ENCODE data around the gene EYS. TPM values are rescaled to one million over a fixed set of nuclear protein-coding genes. Genes with fewer than 3 reads are reported as not detected.

The EYS gene
- total RNA-seq, 1 experiment from 2014 or later, result not detected

DNA sequence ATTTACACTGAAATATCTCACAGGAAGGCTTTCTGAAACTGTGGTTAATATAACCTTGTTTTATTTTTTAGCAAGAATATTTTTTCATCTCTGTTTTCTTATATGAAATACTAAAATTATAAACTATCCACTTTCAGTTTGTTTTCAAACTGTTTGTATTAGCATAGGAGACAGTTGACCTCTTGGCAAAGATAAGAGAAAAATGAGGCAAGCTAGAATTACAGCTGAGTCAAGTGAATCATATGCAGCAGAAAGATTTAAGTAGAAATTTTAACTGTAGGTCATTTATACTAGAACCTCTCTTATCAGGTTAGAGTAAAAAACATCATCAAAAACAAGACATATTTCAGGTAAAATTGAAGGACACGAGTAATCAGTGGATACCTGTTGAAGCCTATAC lies 1278.8 kb downstream of the EYS start:
- H3K27ac Mint-ChIP-seq (ENCODE audit: unreplicated experiment), result no peak overlapping the region
- Histone ChIP-seq H3K4me3 (ENCODE audit: low read depth, low read length) (no peak overlapping the region), H3K27me3 (replicated peaks; ENCODE audit: control insufficient read depth, insufficient read depth, low read length) (no peaks in the 10 kb centered on the region), H3K4me1 (no peaks in the 10 kb centered on the region), H3K36me3 (ENCODE audit: control insufficient read depth, insufficient read depth, low read length) (no peaks in the 10 kb centered on the region), H3K9me3 (no peaks in the 10 kb centered on the region)
- no peaks in the 10 kb centered on the region for H3K9me3 Mint-ChIP-seq (ENCODE audit: unreplicated experiment)
- ChIA-PET CTCF (no interaction called here), POLR2A (no interaction called here)
- BruUV-seq (replicated peaks), result no TSS peak
- TF ChIP-seq, protein P1, sequence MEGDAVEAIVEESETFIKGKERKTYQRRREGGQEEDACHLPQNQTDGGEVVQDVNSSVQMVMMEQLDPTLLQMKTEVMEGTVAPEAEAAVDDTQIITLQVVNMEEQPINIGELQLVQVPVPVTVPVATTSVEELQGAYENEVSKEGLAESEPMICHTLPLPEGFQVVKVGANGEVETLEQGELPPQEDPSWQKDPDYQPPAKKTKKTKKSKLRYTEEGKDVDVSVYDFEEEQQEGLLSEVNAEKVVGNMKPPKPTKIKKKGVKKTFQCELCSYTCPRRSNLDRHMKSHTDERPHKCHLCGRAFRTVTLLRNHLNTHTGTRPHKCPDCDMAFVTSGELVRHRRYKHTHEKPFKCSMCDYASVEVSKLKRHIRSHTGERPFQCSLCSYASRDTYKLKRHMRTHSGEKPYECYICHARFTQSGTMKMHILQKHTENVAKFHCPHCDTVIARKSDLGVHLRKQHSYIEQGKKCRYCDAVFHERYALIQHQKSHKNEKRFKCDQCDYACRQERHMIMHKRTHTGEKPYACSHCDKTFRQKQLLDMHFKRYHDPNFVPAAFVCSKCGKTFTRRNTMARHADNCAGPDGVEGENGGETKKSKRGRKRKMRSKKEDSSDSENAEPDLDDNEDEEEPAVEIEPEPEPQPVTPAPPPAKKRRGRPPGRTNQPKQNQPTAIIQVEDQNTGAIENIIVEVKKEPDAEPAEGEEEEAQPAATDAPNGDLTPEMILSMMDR (IDR thresholded peaks at IDR 0.05; ENCODE audit: insufficient read depth in 1 of 2, low read depth in 1 of 2, low read length in 1 of 2, severe bottlenecking in 1 of 2, unreplicated experiment in 1 of 2), result no peak
- H3K4me1 Mint-ChIP-seq (ENCODE audit: low read depth, unreplicated experiment), result no peaks in the 10 kb centered on the region
- H3K27me3 Mint-ChIP-seq (ENCODE audit: insufficient read depth, unreplicated experiment), result peaks cover 6% of the 10 kb centered on the region
- no peak overlapping the region for H3K4me3 Mint-ChIP-seq (ENCODE audit: unreplicated experiment)
- intact Hi-C loops (cut with micrococcal nuclease; ENCODE audit: unreplicated experiment), result no loop called here
- DNase-seq, result no peak
- no peaks in the 10 kb centered on the region for H3K36me3 Mint-ChIP-seq (ENCODE audit: insufficient read depth, unreplicated experiment)

DNA sequence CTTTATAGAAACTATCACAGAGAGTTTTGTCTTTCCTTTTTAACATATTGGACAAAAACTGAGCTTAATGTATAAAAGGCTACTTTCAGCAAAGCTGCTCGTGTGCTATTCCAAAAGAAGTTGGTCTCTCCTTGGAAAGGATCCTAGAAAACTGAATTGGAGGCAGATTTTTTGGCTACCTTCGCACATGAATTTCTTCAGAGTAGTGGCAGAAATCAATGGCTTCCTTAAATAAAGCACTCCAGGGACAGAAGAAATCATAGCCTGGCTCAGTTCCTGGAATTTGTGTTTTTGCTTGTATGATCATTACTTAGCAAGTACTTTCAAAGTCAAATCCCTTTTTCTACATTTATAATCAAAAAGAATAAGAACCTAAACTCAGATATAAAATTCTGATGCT lies 1291.1 kb downstream of the EYS start:
- intact Hi-C loops (cut with micrococcal nuclease; ENCODE audit: unreplicated experiment), result no loop called here
- ChIA-PET POLR2A (no interaction called here), CTCF (no interaction called here)
- Mint-ChIP-seq H3K36me3 (ENCODE audit: insufficient read depth, unreplicated experiment) (no peaks in the 10 kb centered on the region), H3K27me3 (ENCODE audit: insufficient read depth, unreplicated experiment) (no peaks in the 10 kb centered on the region), H3K27ac (ENCODE audit: unreplicated experiment) (no peak overlapping the region), H3K4me3 (ENCODE audit: unreplicated experiment) (no peak overlapping the region), H3K4me1 (ENCODE audit: low read depth, unreplicated experiment) (no peaks in the 10 kb centered on the region), H3K9me3 (ENCODE audit: unreplicated experiment) (peaks cover 7% of the 10 kb centered on the region)
- no peak for DNase-seq
- H3K4me1 ChIP-seq, result no peaks in the 10 kb centered on the region
- no peaks in the 10 kb centered on the region for H3K9me3 ChIP-seq
- no peaks in the 10 kb centered on the region for H3K36me3 ChIP-seq (ENCODE audit: control insufficient read depth, insufficient read depth, low read length)
- TF ChIP-seq, protein P1 (IDR thresholded peaks at IDR 0.05; ENCODE audit: insufficient read depth in 1 of 2, low read depth in 1 of 2, low read length in 1 of 2, severe bottlenecking in 1 of 2, unreplicated experiment in 1 of 2), result no peak
- no TSS peak for BruUV-seq (replicated peaks)
- H3K27me3 ChIP-seq (replicated peaks; ENCODE audit: control insufficient read depth, insufficient read depth, low read length), result no peaks in the 10 kb centered on the region
- no peak overlapping the region for H3K4me3 ChIP-seq (ENCODE audit: low read depth, low read length)

DNA sequence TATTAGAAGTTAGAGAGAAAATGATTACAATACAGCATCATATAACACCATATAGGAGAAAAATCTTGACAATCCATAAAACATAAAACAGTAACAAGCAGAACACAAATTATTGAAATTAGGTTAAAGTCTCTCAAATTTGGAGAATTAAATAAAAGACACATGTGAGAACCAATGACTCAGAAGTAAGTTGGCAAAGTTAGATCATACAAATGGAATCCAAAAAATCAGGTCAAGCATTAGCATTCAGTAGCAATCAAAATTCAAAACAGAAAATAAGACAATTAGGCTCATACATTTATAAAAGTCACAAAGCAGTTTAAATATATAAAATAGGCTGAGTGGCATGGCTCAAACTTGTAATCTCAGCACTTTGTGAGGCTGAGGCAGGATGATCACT lies 1295.8 kb downstream of the EYS start:
- no peak overlapping the region for H3K4me3 Mint-ChIP-seq (ENCODE audit: unreplicated experiment)
- H3K27me3 Mint-ChIP-seq (ENCODE audit: insufficient read depth, unreplicated experiment), result no peaks in the 10 kb centered on the region
- no peak overlapping the region for H3K4me3 ChIP-seq (ENCODE audit: low read depth, low read length)
- BruUV-seq (replicated peaks), result no TSS peak
- POLR2A ChIA-PET, result no interaction called here
- CTCF ChIA-PET, result no interaction called here
- intact Hi-C loops (cut with micrococcal nuclease; ENCODE audit: unreplicated experiment), result no loop called here
- H3K27me3 ChIP-seq (replicated peaks; ENCODE audit: control insufficient read depth, insufficient read depth, low read length), result no peaks in the 10 kb centered on the region
- H3K36me3 Mint-ChIP-seq (ENCODE audit: insufficient read depth, unreplicated experiment), result no peaks in the 10 kb centered on the region
- H3K4me1 Mint-ChIP-seq (ENCODE audit: low read depth, unreplicated experiment), result no peaks in the 10 kb centered on the region
- H3K9me3 Mint-ChIP-seq (ENCODE audit: unreplicated experiment), result no peaks in the 10 kb centered on the region
- no peaks in the 10 kb centered on the region for H3K9me3 ChIP-seq
- DNase-seq, result no peak
- H3K36me3 ChIP-seq (ENCODE audit: control insufficient read depth, insufficient read depth, low read length), result no peaks in the 10 kb centered on the region
- no peaks in the 10 kb centered on the region for H3K4me1 ChIP-seq
- H3K27ac Mint-ChIP-seq (ENCODE audit: unreplicated experiment), result no peak overlapping the region
- TF ChIP-seq, protein P1 (IDR thresholded peaks at IDR 0.05; ENCODE audit: insufficient read depth in 1 of 2, low read depth in 1 of 2, low read length in 1 of 2, severe bottlenecking in 1 of 2, unreplicated experiment in 1 of 2), result no peak

Data from Caco-2 (cell line).